HL-60 (cell line): ENCODE measurements around the gene SLC1A7.

Experiments
- CTCF ChIP-seq: IDR thresholded peaks from one replicate; pipeline ENCODE4 v1.5.1; 2011; ENCODE audit warnings: low read length, control low read depth, inconsistent platforms; ENCODE audit not compliant: insufficient read depth
- GABPA ChIP-seq: IDR thresholded peaks from 2 replicates; pipeline ENCODE4 v1.6.1; 2012; ENCODE audit warnings: low read depth
- POLR2AphosphoS5 ChIP-seq: IDR thresholded peaks from 2 replicates; pipeline ENCODE4 v1.6.1; 2012; ENCODE audit warnings: low read depth

- TF ChIP-seq GABPA, result no peak
- TF ChIP-seq CTCF, result no peak
- no peak for TF ChIP-seq POLR2AphosphoS5
These were observed 46.6 kb upstream of the SLC1A7 start for GRCh38 chr1:53189061-53189460.
